Keratinocyte (primary cell): ENCODE measurements around the gene NEB.

Experiments
- EZH2 ChIP-seq: IDR thresholded peaks from one replicate; pipeline ENCODE4 v1.6.1; 2012; ENCODE audit warnings: inconsistent platforms, mild to moderate bottlenecking, low read length, moderate library complexity
- TF ChIP-seq, protein P1 (sequence below), 3 experiments: IDR thresholded peaks in 1 of 3; conservative IDR thresholded peaks in 1 of 3; optimal IDR thresholded peaks in 1 of 3; 2 replicates in 2 of 3; 3 replicates in 1 of 3; pipeline versions ENCODE3 to v1.5.1; 2011; ENCODE audit warnings: low read length in 3 of 3, mild to moderate bottlenecking in 3 of 3, moderate library complexity in 2 of 3, control low read depth in 1 of 3, inconsistent platforms in 1 of 3; ENCODE audit not compliant: insufficient read depth in 2 of 3; ENCODE audit errors: extremely low read depth in 1 of 3

DNA sequence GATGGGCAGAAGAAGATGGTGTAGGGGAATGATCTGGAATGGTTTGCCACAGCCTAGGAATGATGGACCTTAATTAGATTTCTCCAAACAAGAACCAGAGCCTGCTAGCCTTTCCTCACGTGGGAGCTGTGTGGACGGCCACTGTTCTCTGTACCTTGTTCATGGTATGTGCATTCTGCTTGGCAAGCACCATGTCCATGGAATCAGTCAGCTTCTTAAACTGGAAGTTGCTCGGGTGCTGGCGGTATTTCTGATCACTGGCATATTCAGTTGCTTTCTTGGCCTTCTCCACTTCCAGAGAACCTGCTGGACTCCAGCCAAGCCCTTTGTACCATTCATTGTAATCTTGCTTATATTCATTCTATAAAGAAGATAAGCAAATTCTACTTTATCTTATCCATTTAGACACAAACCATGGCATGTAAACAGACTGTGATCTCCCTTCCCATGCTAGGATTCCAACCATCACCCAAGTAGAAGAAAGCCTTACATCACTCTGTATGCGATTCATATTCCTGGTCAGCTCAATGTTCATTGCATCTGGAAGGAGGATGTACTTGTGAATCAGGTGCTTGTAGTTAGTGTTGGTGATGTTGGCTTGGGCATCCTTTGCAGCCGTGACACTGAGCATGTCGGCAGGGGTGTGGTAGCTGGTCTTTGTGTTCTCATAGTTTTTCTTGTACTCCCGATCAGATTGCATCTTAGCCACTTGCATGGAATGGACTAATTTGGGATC lies 78.4 kb downstream of the NEB start:
- TF ChIP-seq, protein P1, sequence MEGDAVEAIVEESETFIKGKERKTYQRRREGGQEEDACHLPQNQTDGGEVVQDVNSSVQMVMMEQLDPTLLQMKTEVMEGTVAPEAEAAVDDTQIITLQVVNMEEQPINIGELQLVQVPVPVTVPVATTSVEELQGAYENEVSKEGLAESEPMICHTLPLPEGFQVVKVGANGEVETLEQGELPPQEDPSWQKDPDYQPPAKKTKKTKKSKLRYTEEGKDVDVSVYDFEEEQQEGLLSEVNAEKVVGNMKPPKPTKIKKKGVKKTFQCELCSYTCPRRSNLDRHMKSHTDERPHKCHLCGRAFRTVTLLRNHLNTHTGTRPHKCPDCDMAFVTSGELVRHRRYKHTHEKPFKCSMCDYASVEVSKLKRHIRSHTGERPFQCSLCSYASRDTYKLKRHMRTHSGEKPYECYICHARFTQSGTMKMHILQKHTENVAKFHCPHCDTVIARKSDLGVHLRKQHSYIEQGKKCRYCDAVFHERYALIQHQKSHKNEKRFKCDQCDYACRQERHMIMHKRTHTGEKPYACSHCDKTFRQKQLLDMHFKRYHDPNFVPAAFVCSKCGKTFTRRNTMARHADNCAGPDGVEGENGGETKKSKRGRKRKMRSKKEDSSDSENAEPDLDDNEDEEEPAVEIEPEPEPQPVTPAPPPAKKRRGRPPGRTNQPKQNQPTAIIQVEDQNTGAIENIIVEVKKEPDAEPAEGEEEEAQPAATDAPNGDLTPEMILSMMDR (optimal IDR thresholded peaks at IDR 0.05 in 1 of 3, IDR thresholded peaks at IDR 0.05 in 1 of 3, conservative IDR thresholded peaks at IDR 0.05 in 1 of 3; ENCODE audit: extremely low read depth in 1 of 3, insufficient read depth in 2 of 3, low read length in 3 of 3): no peak
- TF ChIP-seq EZH2: no peak
